Measurements from ENCODE around the gene ITCH.
"Not testable (repeated sequence)": the region's sequence is repeated elsewhere in the genome, so short reads cannot be mapped to it uniquely, and the experiment has no call there.

DNA sequence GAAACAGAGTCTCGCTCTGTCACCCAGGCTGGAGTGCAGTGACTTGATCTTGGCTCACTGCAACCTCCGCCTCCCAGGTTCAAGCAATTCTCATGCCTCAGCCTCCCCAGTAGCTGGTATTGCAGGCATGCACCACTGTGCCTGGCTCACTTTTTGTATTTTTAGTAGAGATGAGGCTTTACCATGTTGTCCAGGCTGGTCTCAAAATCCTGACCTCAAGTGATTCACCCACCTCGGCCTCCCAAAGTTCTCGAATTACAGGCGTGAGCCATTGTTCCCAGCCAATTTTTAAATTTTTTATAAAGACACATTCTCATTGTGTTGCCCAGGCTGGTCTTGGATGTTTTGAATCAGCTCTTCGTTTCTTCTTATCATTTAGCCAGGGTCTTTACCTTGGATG, 37.7 kb downstream of the ITCH start:
- not testable (repeated sequence) for TF ChIP-seq EP300, POLR2A (IDR thresholded peaks at IDR 0.05)
- TF ChIP-seq, protein P1, sequence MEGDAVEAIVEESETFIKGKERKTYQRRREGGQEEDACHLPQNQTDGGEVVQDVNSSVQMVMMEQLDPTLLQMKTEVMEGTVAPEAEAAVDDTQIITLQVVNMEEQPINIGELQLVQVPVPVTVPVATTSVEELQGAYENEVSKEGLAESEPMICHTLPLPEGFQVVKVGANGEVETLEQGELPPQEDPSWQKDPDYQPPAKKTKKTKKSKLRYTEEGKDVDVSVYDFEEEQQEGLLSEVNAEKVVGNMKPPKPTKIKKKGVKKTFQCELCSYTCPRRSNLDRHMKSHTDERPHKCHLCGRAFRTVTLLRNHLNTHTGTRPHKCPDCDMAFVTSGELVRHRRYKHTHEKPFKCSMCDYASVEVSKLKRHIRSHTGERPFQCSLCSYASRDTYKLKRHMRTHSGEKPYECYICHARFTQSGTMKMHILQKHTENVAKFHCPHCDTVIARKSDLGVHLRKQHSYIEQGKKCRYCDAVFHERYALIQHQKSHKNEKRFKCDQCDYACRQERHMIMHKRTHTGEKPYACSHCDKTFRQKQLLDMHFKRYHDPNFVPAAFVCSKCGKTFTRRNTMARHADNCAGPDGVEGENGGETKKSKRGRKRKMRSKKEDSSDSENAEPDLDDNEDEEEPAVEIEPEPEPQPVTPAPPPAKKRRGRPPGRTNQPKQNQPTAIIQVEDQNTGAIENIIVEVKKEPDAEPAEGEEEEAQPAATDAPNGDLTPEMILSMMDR (IDR thresholded peaks at IDR 0.05) = not testable (repeated sequence)

All from sigmoid colon (tissue), 4 donors.